T-helper 22 cell (primary cell): ENCODE data around the gene OLFML1.
"Not testable (repeated sequence)": the region's sequence is repeated elsewhere in the genome, so short reads cannot be mapped to it uniquely, and the experiment has no call there.

ENCODE experiments used
- DNase-seq: peaks from one replicate; pipeline ENCODE4 v3.0.0-alpha.2; 2020; ENCODE audit warnings: low read depth

Gene OLFML1

GRCh38 chr11:7512525-7513233 is 27.4 kb downstream of the OLFML1 start:
- no peak for DNase-seq

- DNase-seq = peak; percentile 69
These were observed 28.2 kb downstream of the OLFML1 start, which contains the start of gene PPFIBP2 for GRCh38 chr11:7513234-7514098. Gene PPFIBP2 (plus strand): TSS chr11:7513999. CDS start chr11:7549476, 35,477 bp downstream.

GRCh38 chr11:7514099-7514591 is 28.8 kb downstream of the OLFML1 start:
- no peak for DNase-seq

- DNase-seq = no peak
These were observed 30.2 kb downstream of the OLFML1 start for GRCh38 chr11:7515447-7515886.

- no peak for DNase-seq
These were observed 31.2 kb downstream of the OLFML1 start for GRCh38 chr11:7516475-7516874.

- not testable (repeated sequence) for DNase-seq
These were observed 32.4 kb downstream of the OLFML1 start for GRCh38 chr11:7517743-7518142.

- no peak for DNase-seq
These were observed 33.7 kb downstream of the OLFML1 start for GRCh38 chr11:7518811-7519562.

- DNase-seq = no peak
These were observed 35.0 kb downstream of the OLFML1 start for GRCh38 chr11:7520011-7520942.

- no peak for DNase-seq
These were observed 35.7 kb downstream of the OLFML1 start for GRCh38 chr11:7520981-7521487.

GRCh38 chr11:7522121-7522520 is 36.8 kb downstream of the OLFML1 start:
- DNase-seq = no peak

- no peak for DNase-seq
These were observed 37.2 kb downstream of the OLFML1 start for GRCh38 chr11:7522546-7522945.

- no peak for DNase-seq
These were observed 38.3 kb downstream of the OLFML1 start for GRCh38 chr11:7523416-7524210.

GRCh38 chr11:7524462-7525235 is 39.3 kb downstream of the OLFML1 start:
- DNase-seq = no peak

GRCh38 chr11:7525424-7525823 is 40.1 kb downstream of the OLFML1 start:
- DNase-seq = no peak

- DNase-seq = peak; percentile 5
These were observed 41.7 kb downstream of the OLFML1 start for GRCh38 chr11:7527029-7527428.

GRCh38 chr11:7528514-7529049 is 43.3 kb downstream of the OLFML1 start:
- DNase-seq = no peak

GRCh38 chr11:7530013-7530640 is 44.8 kb downstream of the OLFML1 start:
- DNase-seq = no peak

GRCh38 chr11:7531011-7531410 is 45.7 kb downstream of the OLFML1 start:
- DNase-seq = no peak
